Ovary (tissue), 3 donors: ENCODE data around the gene CCDC73.

Experiments
- POLR2A ChIP-seq: fragments of 450-650 bp; IDR thresholded peaks from one replicate; pipeline ENCODE4 v1.6.1; 2017; ENCODE audit warnings: antibody characterized with exemption, mild to moderate bottlenecking, moderate library complexity
- TF ChIP-seq, protein P1 (sequence below), 3 donors: fragments of 450-650 bp in 2 of 3; fragments of 200-600 bp in 1 of 3; IDR thresholded peaks; one replicate each; pipeline versions ENCODE4 v1.5.1 to v1.8.0; 2016 to 2022; ENCODE audit warnings: antibody characterized with exemption in 3 of 3, mild to moderate bottlenecking in 1 of 3
- donor health status: DM: no; HTN: no; CAD: no.

DNA sequence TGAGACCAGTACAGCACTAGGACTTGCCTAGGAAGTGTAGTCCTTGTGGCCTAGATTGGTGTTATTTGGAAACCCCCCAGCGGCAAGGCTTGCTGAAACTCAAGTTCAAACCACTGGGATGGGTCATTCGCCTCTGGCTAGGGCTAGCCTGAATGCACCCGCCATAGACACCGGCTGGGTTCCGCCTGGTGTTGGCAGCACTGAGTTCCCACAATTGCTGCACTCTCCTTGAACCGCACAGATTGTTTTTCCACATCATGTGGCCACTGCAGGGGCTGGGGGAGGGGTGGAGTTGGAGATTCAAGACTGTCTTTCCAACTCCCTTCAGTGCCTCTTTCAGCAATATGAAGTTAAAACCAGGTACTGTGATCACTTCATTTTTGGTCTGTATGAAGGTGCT is 43.1 kb downstream of the CCDC73 start:
- TF ChIP-seq, protein P1, sequence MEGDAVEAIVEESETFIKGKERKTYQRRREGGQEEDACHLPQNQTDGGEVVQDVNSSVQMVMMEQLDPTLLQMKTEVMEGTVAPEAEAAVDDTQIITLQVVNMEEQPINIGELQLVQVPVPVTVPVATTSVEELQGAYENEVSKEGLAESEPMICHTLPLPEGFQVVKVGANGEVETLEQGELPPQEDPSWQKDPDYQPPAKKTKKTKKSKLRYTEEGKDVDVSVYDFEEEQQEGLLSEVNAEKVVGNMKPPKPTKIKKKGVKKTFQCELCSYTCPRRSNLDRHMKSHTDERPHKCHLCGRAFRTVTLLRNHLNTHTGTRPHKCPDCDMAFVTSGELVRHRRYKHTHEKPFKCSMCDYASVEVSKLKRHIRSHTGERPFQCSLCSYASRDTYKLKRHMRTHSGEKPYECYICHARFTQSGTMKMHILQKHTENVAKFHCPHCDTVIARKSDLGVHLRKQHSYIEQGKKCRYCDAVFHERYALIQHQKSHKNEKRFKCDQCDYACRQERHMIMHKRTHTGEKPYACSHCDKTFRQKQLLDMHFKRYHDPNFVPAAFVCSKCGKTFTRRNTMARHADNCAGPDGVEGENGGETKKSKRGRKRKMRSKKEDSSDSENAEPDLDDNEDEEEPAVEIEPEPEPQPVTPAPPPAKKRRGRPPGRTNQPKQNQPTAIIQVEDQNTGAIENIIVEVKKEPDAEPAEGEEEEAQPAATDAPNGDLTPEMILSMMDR (IDR thresholded peaks at IDR 0.05): no peak
- no peak for TF ChIP-seq POLR2A
